ENCODE results near the gene CHRNA10. TPM values are rescaled to one million over a fixed set of nuclear protein-coding genes. Genes with fewer than 3 reads are reported as not detected.

Gene CHRNA10
- total and polyA plus RNA-seq, 4 donors = 0.71 to 2.9 (median 1.6) TPM

- ATAC-seq (ENCODE audit: insufficient read depth, low FRiP score) = no peak
- no peak overlapping the region for H3K9ac ChIP-seq (ENCODE audit: insufficient read depth in 1 of 2, low read length in 2 of 2)
Measured at GRCh38 chr11:3616721-3617460, 54.3 kb downstream of the CHRNA10 start.

GRCh38 chr11:3615998-3616397 lies 55.2 kb downstream of the CHRNA10 start:
- DNase-seq (no peak), ATAC-seq (ENCODE audit: insufficient read depth, low FRiP score) (no peak)
- H3K4me1 ChIP-seq (ENCODE audit: control insufficient read depth in 5 of 5, insufficient read depth in 5 of 5, low read length in 5 of 5) = peaks cover 0 to 6% (median 0%) of the 10 kb centered on the region in 5 donors
- no peaks in the 10 kb centered on the region for H3K27me3 ChIP-seq (ENCODE audit: control insufficient read depth in 3 of 3, insufficient read depth in 3 of 3, low read length in 2 of 3)
- H3K27ac ChIP-seq (ENCODE audit: low read depth in 1 of 2, low read length in 1 of 2) = no peak overlapping the region
- H3K36me3 ChIP-seq (ENCODE audit: control insufficient read depth in 4 of 4, insufficient read depth in 4 of 4, low read length in 4 of 4) = no peaks in the 10 kb centered on the region
- H3K9ac ChIP-seq (ENCODE audit: insufficient read depth in 1 of 2, low read length in 2 of 2) = no peak overlapping the region
- no peaks in the 10 kb centered on the region for H3K9me3 ChIP-seq (ENCODE audit: control insufficient read depth in 4 of 4, insufficient read depth in 3 of 4, low read length in 3 of 4)
- no peak overlapping the region for H3K4me3 ChIP-seq
- no peak for TF ChIP-seq CTCF (IDR thresholded peaks at IDR 0.05; ENCODE audit: control extremely low read depth, extremely low read depth)
- 92 to 94% methylated on average over 6 of the region's 6 CpGs for WGBS, 2 donors

More at GRCh38 chr11:3616721-3617460, 54.3 kb downstream of the CHRNA10 start:
- Histone ChIP-seq H3K4me3 (no peak overlapping the region), H3K36me3 (ENCODE audit: control insufficient read depth in 4 of 4, insufficient read depth in 4 of 4, low read length in 4 of 4) (no peaks in the 10 kb centered on the region), H3K9me3 (ENCODE audit: control insufficient read depth in 4 of 4, insufficient read depth in 3 of 4, low read length in 3 of 4) (no peaks in the 10 kb centered on the region), H3K27ac (ENCODE audit: low read depth in 1 of 2, low read length in 1 of 2) (no peak overlapping the region), H3K27me3 (ENCODE audit: control insufficient read depth in 3 of 3, insufficient read depth in 3 of 3, low read length in 2 of 3) (no peaks in the 10 kb centered on the region), H3K4me1 (ENCODE audit: control insufficient read depth in 5 of 5, insufficient read depth in 5 of 5, low read length in 5 of 5) (peaks cover 0 to 6% (median 0%) of the 10 kb centered on the region in 5 donors)
- 79 to 83% methylated on average over 25 of the region's 25 CpGs for WGBS, 2 donors
- peak in 1 of 3 donors; percentile 34 for DNase-seq
- TF ChIP-seq CTCF (IDR thresholded peaks at IDR 0.05; ENCODE audit: control extremely low read depth, extremely low read depth) = no peak

Small RNA genes lying within 50 kb of the gene (small RNA-seq; reads per million reads assigned to genes)
- not detected for gene RF00019 (ENCODE audit: low replicate concordance)
- not detected for gene RNU6-1143P (ENCODE audit: low replicate concordance)

Other genes starting within 250 kb of the CHRNA10 start
- 1 to 10 TPM; 1.0 to 1.7 TPM for gene ART5, start 29.4 kb downstream of the CHRNA10 start, total RNA-seq
- gene ART5, start 29.4 kb downstream of the CHRNA10 start, polyA plus RNA-seq = under 1 TPM; 0.08 to 0.17 TPM
- gene ART1, start 26.3 kb downstream of the CHRNA10 start, total RNA-seq = under 1 TPM; 0.68 to 0.80 TPM
- under 1 TPM in 1 of 2 donors, not detected in 1; 0.14 TPM for gene ART1, start 26.3 kb downstream of the CHRNA10 start, polyA plus RNA-seq
- 100 to 1,000 TPM in 1 of 2 donors, 10 to 100 TPM in 1; 67.1 to 109 TPM for gene NUP98, start 126.2 kb upstream of the CHRNA10 start, total RNA-seq
- gene NUP98, start 126.2 kb upstream of the CHRNA10 start, polyA plus RNA-seq = 10 to 100 TPM; 16.6 to 52.3 TPM
- gene PGAP2, start 137.2 kb upstream of the CHRNA10 start, total RNA-seq = 10 to 100 TPM; 22.4 to 23.6 TPM
- gene PGAP2, start 137.2 kb upstream of the CHRNA10 start, polyA plus RNA-seq = 10 to 100 TPM; 17.5 to 19.4 TPM
- gene RHOG, start 169.6 kb upstream of the CHRNA10 start, total RNA-seq = 10 to 100 TPM; 15.4 to 95.8 TPM
- gene RHOG, start 169.6 kb upstream of the CHRNA10 start, polyA plus RNA-seq = 100 to 1,000 TPM in 1 of 2 donors, 10 to 100 TPM in 1; 69.4 to 287 TPM
- gene STIM1, start 184.3 kb upstream of the CHRNA10 start, total RNA-seq = 10 to 100 TPM; 49.7 to 56.4 TPM
- 10 to 100 TPM; 12.1 to 32.6 TPM for gene STIM1, start 184.3 kb upstream of the CHRNA10 start, polyA plus RNA-seq